Cerebellar nuclear complex (tissue), 1 donor: Measurements from ENCODE around the gene USP6NL.

ENCODE experiments used
- DNase-seq, 2 experiments: peaks; one replicate each; lab custom pipeline; 2025; lab: John Stamatoyannopoulos, UW

USP6NL gene

DNA sequence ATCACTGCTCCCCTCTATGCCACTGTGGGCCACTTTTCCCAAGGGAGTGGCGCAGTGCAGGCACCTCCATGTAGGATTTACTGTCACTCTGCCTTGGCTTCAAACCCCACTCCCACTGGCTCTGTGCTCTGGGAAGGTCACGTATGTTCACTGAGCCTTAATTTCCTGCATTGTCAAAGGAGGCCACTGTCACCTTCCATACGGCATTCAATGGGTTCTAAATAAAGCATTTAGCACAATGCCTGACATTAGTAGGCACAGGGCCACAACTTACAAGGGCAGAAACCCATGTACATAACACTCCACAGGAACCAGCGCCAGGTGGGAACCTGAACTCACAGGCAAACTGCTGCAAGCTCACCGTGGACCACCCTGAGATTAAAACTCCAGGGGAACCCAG, 196.4 kb downstream of the USP6NL start:
- no peak for DNase-seq

DNA sequence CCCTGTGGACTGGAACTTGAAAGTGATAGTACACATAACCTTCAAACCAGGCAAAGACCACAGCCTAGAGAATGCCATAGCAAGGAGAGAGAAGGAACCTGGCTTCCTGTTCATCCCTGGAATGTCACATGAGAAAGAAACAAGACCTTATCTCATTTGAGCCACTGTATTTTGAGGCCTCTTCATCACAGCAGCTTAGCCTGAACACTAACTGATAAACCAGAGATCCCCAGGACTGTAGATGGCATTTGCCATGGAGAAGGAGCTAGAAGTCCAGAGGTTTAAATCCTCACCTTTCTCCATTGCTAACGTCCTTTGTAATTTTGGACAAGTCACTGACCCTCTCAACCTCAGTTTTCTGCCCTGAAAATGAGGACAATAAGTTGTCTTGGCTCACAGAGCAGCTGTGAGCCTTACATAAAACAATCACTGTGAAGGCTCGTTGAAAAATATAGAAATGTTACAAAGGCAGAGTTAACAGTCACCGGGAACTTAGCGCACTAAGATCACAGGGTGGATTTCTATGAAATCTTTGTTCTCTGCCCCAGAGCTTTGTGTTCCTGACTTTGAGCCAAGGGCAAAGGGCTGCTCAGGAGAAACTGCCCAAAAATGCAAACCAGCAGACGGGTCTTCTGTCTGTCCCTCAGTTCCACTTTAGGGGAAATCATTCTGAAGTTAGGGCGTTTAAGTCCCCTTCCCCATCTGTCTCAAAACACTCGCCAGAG, 197.0 kb downstream of the USP6NL start:
- DNase-seq: no peak

DNA sequence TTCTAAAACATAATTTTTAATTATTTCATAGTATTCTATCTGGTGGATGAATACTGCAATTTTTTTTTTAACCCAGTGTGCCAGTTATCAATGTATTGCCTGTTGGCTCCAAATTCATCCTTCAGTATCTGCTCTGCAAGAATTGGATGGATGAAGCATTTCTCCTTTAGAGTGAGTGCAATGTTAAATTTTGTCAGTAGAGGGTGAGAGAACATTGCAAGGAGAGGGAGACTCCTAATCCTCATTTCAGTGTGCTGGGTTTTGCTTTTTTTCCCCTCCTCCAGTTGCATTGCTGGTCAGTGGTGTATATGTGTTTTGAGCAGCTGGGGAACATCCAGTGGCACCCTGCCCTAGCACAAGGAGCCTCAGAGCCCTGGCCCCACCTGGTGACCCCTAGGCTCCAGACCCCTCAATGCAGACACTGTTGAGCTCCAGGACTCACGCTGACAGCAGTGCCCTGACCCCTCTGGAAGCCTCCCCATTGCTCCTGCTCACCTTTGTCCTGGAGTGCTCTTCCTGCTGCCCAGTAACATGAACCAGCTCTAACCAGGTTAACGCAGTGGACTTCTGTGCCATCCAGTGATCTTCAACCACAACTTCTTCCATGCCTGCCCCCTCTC, 199.4 kb downstream of the USP6NL start:
- no peak for DNase-seq

DNA sequence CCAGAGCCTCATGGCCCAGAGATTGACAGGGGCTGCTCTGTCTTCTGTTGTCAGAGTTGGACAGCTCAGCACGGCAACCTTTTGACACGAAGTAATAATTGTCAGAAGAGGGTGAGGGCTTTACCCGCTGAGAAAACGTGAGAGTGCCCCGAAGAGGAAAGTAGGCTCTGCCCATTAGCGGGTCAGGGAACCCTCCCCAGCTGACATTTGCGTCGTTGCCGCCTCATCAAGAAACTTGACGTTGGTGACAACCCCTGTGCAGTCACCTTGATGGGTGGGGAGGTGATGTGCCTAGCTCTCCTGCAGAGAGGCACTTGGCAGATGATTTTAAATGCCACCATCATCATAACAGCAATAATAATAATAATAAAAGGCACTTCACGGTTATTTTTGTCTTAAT, 202.1 kb downstream of the USP6NL start:
- DNase-seq: no peak

DNA sequence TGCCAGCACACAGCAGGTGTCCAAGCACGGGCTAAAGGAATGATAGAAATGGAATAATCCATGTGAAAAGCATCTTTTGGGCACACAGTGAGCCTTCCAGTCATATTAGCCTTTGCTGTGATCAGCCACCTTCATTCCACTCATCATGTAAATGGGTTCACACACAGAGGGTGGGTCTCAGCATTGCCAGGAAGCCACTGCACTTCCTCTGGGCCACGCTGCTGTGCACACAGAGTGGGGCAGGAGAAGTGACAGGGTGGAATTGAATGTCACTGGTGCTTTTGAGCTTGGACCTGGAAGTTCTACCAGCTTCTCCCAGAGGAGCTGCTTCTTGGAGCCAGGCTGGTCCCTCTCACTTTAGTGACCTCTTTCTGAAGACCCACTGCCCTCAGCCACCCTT, 203.5 kb downstream of the USP6NL start:
- no peak for DNase-seq

DNA sequence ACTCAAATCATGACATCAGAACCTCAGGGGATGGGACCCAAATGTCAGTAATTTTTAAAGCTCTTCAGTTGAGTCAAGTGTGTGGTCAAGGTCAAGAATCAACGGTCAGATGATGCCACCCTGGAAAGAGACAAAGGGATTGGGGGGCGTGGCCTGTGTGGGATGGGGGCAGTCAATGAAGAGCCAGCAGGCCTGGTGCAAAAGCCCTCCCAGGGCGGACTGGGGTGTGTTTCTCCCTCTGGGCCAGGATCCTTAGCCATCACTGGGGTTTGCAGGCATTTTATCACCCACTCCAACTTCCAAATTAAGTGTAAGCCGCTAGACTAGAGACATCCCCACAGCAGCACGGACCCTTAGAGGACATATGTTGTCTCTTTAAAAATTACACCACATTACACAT, 204.7 kb downstream of the USP6NL start:
- no peak for DNase-seq

DNA sequence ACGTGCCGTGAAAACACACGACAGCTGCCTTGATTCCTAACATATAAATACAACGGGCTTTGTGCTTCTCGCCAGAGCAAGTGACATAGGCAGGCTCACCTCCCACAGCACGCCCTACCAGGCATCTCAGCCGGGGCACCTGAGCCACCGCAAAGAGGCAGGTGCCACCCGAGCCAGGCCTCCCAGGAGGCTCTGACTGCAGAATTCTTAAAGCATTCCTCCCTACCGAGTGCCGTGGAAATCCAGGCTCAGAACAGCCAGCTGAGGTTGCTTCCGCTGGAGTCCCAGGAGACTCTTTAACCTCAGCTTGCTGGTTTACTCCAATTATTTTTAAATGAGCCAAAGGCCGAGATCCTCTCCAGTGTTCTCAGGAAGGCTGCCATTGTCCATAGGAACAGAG, 206.5 kb downstream of the USP6NL start:
- no peak for DNase-seq
